Suprapubic skin (tissue), 4 donors: ENCODE data around the gene COL4A1. TPM values are rescaled to one million over a fixed set of nuclear protein-coding genes. Genes with fewer than 3 reads are reported as not detected.

Source experiments
- DNase-seq, 2 donors: peaks; one replicate each; pipeline ENCODE4 v3.0.0-alpha.2; 2019; ENCODE audit warnings: low spot score in 2 of 2
- H3K27ac ChIP-seq: fragments of 200-600 bp; sonication (generic); one replicate; pipeline ENCODE4 v1.5.1; 2019
- H3K27me3 ChIP-seq: fragments of 200-600 bp; sonication (generic); one replicate; pipeline ENCODE4 v1.5.1; 2019
- H3K36me3 ChIP-seq: fragments of 200-600 bp; sonication (generic); one replicate; pipeline ENCODE4 v1.5.1; 2019
- H3K4me1 ChIP-seq: fragments of 200-600 bp; sonication (generic); one replicate; pipeline ENCODE4 v1.5.1; 2019
- H3K4me3 ChIP-seq: fragments of 200-600 bp; sonication (generic); one replicate; pipeline ENCODE4 v1.5.1; 2019; ENCODE audit warnings: mild to moderate bottlenecking
- H3K9me3 ChIP-seq: fragments of 200-600 bp; sonication (generic); one replicate; pipeline ENCODE4 v1.5.1; 2019
- EP300 ChIP-seq: sonication (generic); formaldehyde crosslinking; IDR thresholded peaks from one replicate; pipeline ENCODE4 v1.6.1; 2017; ENCODE audit warnings: antibody characterized with exemption
- POLR2A ChIP-seq, 2 donors: fragments of 450-650 bp; IDR thresholded peaks; one replicate each; pipeline ENCODE4 v1.6.1; 2017; ENCODE audit warnings: antibody characterized with exemption in 2 of 2, mild to moderate bottlenecking in 2 of 2, moderate library complexity in 2 of 2
- POLR2AphosphoS5 ChIP-seq, 3 donors: sonication (generic); formaldehyde crosslinking; IDR thresholded peaks; one replicate each; pipeline ENCODE4 v1.6.1; 2017; ENCODE audit warnings: antibody characterized with exemption in 3 of 3
- WGBS: methylation state at CpG from one replicate; pipeline ENCODE4 v1.1.5; 2018; 5-methylcytosine and 5-hydroxymethylcytosine counted together
- total RNA-seq, 4 donors: library from RNA; depleted of rRNA; stranded (reverse); fragments of >200 nt; gene quantifications; one replicate each; pipeline ENCODE4 v1.1.0, GENCODE V29; 2016
- TF ChIP-seq, protein P1 (sequence below), 2 donors: fragments of 200-600 bp in 1 of 2; fragments of 450-650 bp in 1 of 2; sonication (generic) in 1 of 2; IDR thresholded peaks; one replicate each; pipeline ENCODE4 v1.5.1; 2016 to 2019; ENCODE audit warnings: antibody characterized with exemption in 2 of 2, mild to moderate bottlenecking in 1 of 2, moderate library complexity in 1 of 2

Gene COL4A1
- total RNA-seq, 4 donors from 2014 or later = 36.7 to 60.8 (median 43.6) TPM

DNA sequence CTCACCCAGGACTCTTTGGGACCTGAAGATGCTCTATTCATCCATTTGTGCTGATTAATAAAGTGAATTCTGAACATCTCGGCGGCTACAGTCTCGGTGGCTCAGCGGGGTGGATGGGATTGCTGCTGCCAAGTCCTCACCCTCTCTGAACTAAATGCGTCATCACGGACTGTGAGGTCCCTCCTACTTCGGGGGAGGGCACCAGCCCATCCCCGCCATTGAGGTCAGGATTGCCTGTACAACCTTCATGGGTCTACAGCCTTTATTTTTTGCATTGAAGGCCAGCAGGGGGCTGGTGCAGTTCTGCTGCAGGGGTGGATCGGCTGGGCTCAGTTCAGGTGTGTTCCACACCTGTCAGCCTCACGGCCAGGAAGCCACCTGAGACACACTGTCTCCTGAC is 181.8 kb downstream of the COL4A1 start:
- H3K27ac ChIP-seq = no peak overlapping the region
- H3K36me3 ChIP-seq = no peaks in the 10 kb centered on the region
- no peak overlapping the region for H3K4me3 ChIP-seq
- H3K9me3 ChIP-seq = no peaks in the 10 kb centered on the region
- WGBS = 93% methylated on average over 8 of the region's 10 CpGs
- H3K27me3 ChIP-seq = peaks cover 19% of the 10 kb centered on the region
- no peak for DNase-seq
- H3K4me1 ChIP-seq = peaks cover 16% of the 10 kb centered on the region
- no peak for TF ChIP-seq EP300
- TF ChIP-seq, protein P1, sequence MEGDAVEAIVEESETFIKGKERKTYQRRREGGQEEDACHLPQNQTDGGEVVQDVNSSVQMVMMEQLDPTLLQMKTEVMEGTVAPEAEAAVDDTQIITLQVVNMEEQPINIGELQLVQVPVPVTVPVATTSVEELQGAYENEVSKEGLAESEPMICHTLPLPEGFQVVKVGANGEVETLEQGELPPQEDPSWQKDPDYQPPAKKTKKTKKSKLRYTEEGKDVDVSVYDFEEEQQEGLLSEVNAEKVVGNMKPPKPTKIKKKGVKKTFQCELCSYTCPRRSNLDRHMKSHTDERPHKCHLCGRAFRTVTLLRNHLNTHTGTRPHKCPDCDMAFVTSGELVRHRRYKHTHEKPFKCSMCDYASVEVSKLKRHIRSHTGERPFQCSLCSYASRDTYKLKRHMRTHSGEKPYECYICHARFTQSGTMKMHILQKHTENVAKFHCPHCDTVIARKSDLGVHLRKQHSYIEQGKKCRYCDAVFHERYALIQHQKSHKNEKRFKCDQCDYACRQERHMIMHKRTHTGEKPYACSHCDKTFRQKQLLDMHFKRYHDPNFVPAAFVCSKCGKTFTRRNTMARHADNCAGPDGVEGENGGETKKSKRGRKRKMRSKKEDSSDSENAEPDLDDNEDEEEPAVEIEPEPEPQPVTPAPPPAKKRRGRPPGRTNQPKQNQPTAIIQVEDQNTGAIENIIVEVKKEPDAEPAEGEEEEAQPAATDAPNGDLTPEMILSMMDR (IDR thresholded peaks at IDR 0.05) = no peak
- no peak for TF ChIP-seq POLR2AphosphoS5 (IDR thresholded peaks at IDR 0.05)
- TF ChIP-seq POLR2A (IDR thresholded peaks at IDR 0.05) = no peak

DNA sequence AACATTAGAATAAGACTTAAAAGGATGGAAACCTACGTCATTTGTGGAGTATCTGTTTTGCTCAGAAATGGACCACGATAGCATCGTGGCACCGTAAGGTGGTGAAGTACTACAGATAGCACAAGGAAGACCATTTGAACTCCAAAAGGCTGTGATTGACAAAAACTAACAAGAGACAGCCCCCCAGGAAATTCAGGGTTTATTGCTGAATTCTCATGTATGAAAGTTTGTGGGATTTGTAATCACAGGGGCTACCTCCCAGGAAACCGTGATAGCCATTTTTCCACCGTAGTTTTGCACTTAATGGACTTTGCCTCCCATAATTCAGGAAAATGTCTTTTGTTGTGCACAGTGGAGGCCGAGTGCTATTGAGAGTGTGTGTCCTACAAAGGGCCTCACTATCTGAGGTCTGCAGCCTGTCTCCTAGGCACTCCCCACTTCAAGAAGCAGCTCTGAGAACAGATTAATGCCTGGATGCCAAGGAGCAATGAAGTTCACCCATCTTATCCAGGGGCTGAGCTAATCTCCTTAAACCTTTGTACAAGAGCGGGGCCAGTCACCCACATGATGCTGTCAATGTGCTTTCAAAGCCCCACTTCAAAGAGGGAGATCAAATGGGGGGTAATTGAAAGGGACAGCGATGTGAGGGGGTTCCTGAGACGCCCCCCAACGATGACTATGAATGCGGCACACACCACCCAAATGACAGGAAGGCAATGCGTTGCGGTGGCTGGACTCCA is 182.6 kb downstream of the COL4A1 start:
- Histone ChIP-seq H3K4me3 (no peak overlapping the region), H3K36me3 (no peaks in the 10 kb centered on the region), H3K27ac (no peak overlapping the region), H3K27me3 (peaks cover 25% of the 10 kb centered on the region), H3K9me3 (no peaks in the 10 kb centered on the region), H3K4me1 (peaks cover 16% of the 10 kb centered on the region)
- 91% methylated on average over 14 of the region's 14 CpGs for WGBS
- TF ChIP-seq POLR2AphosphoS5 (IDR thresholded peaks at IDR 0.05) (no peak), EP300 (no peak), POLR2A (IDR thresholded peaks at IDR 0.05) (no peak)
- TF ChIP-seq, protein P1 (IDR thresholded peaks at IDR 0.05) = no peak
- no peak for DNase-seq

DNA sequence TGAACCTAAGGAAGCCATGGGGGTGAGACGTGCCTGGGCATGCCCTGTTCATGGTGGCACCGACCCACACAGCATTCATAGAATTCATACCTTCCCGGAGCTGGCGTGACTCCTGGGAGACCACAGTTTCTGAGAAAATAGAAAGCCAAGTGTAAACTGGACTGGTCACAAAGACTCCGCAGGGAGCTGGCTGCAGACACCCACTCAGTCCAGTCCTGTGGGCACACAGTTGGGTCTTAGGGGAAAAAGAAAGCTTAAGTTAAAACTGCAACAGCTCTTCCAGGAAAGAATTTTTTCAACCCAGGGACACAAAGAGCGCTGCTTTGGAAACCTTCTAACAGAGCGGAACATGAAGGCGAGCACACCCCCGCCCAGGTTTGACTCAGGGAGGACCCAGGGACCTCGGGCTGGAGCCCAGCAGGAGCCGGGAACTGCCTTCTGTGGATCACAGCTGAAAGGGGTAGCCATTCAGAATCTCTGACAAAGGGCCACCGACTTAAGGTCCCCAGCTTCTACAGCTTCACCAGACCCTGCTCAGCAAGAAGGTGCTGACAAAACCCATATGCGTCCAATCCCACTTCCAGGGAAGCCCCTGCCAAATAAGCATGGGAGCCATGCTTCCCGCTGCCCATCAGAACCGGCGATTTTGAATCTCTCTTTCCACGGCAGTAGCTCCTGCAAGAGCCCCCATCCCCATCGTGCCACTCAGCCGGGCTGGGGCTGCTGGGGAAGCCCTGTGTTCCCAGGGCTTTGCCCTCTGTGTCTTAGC is 183.7 kb downstream of the COL4A1 start:
- TF ChIP-seq EP300 (no peak), POLR2AphosphoS5 (IDR thresholded peaks at IDR 0.05) (no peak), POLR2A (IDR thresholded peaks at IDR 0.05) (no peak)
- TF ChIP-seq, protein P1 (IDR thresholded peaks at IDR 0.05) = no peak
- Histone ChIP-seq H3K4me1 (peaks cover 16% of the 10 kb centered on the region), H3K9me3 (no peaks in the 10 kb centered on the region), H3K27me3 (peaks cover 32% of the 10 kb centered on the region), H3K4me3 (no peak overlapping the region), H3K27ac (no peak overlapping the region), H3K36me3 (no peaks in the 10 kb centered on the region)
- DNase-seq = no peak
- 73% methylated on average over 17 of the region's 19 CpGs for WGBS

DNA sequence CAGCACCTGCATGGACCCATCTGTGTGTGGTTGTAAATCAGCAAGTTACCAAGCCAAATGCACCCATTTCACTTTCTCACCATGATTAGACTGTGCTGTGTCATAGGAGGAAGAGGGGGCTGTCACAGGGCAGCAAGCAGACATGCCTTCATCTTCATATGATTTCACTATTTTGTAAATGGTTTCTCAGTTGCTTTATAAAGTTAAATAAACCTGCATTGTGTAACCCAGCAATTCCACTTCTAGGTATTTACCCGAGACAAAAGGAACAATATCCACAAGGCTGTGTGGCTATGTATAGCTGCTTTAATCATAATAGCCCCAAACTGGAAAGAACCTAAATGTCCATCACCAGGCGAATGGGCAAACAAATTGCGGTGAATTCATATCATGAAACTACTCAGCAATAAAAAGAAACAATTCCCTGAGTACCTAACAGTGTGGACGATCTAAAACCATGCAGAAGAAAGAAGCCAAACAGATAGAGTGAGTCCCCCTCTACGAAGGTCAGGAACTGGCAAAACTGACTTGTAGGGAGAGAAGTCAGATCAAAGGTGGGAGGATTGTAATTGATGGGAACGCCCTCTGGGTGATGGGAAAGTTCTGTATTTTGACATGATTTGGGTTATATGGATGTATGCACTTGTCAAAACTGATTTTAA is 185.4 kb downstream of the COL4A1 start:
- Histone ChIP-seq H3K4me1 (peaks cover 9% of the 10 kb centered on the region), H3K27ac (no peak overlapping the region), H3K4me3 (no peak overlapping the region), H3K27me3 (peaks cover 43% of the 10 kb centered on the region), H3K36me3 (no peaks in the 10 kb centered on the region), H3K9me3 (no peaks in the 10 kb centered on the region)
- 74% methylated on average over 6 of the region's 6 CpGs for WGBS
- DNase-seq = no peak
- TF ChIP-seq EP300 = no peak
- TF ChIP-seq, protein P1 (IDR thresholded peaks at IDR 0.05) = no peak
- no peak for TF ChIP-seq POLR2AphosphoS5 (IDR thresholded peaks at IDR 0.05)
- TF ChIP-seq POLR2A (IDR thresholded peaks at IDR 0.05) = no peak
